OCI-LY1 (cell line): ENCODE measurements around the gene CMTM2.

Experiments
- CTCF ChIP-seq: fragments of 200-600 bp; sonication (generic), shearing (Covaris generic); IDR thresholded peaks from 2 replicates; pipeline ENCODE4 v1.5.1; 2017; ENCODE audit warnings: mild to moderate bottlenecking, antibody characterized with exemption, low read length, moderate library complexity, mixed read lengths
- EZH2 ChIP-seq: fragments of 200-600 bp; sonication (generic), shearing (Covaris generic); IDR thresholded peaks from 2 replicates; pipeline ENCODE4 v1.8.0; 2017; ENCODE audit warnings: borderline replicate concordance, mixed run types, mild to moderate bottlenecking, antibody characterized with exemption, low read length, moderate library complexity, mixed read lengths

- TF ChIP-seq CTCF (no peak), EZH2 (no peak)
These were observed 37.3 kb downstream of the CMTM2 start for GRCh38 chr16:66616592-66616991.
